ENCODE data around the gene RBMY1B. TPM values are rescaled to one million over a fixed set of nuclear protein-coding genes. Genes with fewer than 3 reads are reported as not detected.
"Not testable (repeated sequence)": the region's sequence is repeated elsewhere in the genome, so short reads cannot be mapped to it uniquely, and the experiment has no call there.

Gene RBMY1B
- not detected for polyA plus RNA-seq

DNA sequence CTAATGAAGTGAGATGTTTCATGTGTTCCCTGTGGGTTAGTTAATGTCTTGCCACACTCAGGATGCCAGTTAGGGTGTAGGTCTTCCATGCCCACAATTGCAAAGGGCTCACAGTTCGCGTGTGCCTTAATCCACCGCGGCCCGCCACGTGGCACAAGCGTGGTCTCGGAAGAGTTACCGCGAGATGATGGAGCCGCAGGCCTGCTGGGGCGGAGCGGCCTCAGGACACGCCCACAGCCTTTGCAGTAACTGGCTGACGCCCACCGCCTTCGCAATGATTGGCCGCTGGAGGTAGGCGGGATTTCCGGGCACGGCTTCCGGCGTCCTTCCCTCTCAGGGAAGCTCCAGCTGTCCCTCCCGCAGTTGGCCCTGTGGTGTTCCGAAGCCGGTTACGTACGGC lies at the start of gene RBMY1B:
Gene RBMY1B, plus strand, starts transcription at position 301 of the 400 bp plus-strand sequence. CDS start 2,013 bp downstream, outside the sequence.
- not testable (repeated sequence) for H3K4me3 ChIP-seq (ENCODE audit: low read depth in 1 of 2, low read length in 2 of 2); H3K36me3 ChIP-seq (ENCODE audit: control insufficient read depth in 2 of 2, insufficient read depth in 2 of 2, low read length in 1 of 2); H3K27ac ChIP-seq (ENCODE audit: low read depth in 2 of 2, low read length in 1 of 2); H3K27me3 ChIP-seq (ENCODE audit: control insufficient read depth in 1 of 2, insufficient read depth in 2 of 2, low read length in 2 of 2); H3K9me3 ChIP-seq (ENCODE audit: control insufficient read depth in 2 of 2, insufficient read depth in 1 of 2, low read depth in 1 of 2, low read length in 1 of 2); H3K4me1 ChIP-seq (ENCODE audit: control insufficient read depth in 2 of 2, insufficient read depth in 2 of 2, low read length in 1 of 2)
- no CpG with 5 or more reads among the region's 28 CpGs for WGBS, 2 donors

DNA sequence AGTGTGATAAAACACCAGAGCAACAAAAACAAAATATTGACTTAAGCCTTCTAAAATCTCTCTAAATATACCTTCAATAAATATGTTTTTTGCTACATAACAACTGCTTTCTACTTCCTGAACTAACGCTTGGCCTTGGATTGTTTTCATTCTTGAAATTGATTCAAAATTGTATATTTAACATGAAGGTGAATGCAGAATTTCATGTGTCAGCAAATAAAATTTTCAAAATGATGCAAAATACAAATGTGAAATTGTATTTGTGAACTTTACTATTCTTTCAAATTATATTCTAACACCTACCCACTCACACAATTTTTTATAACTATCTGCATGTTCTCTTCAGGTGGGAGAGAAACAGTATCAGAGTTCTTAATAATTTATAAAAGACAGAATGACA lies 48.2 kb upstream of the RBMY1B start:
- not testable (repeated sequence) for H3K27ac ChIP-seq (ENCODE audit: low read depth in 2 of 2, low read length in 1 of 2); H3K27me3 ChIP-seq (ENCODE audit: control insufficient read depth in 1 of 2, insufficient read depth in 2 of 2, low read length in 2 of 2); H3K36me3 ChIP-seq (ENCODE audit: control insufficient read depth in 2 of 2, insufficient read depth in 2 of 2, low read length in 1 of 2); H3K4me3 ChIP-seq (ENCODE audit: low read depth in 1 of 2, low read length in 2 of 2); H3K4me1 ChIP-seq (ENCODE audit: control insufficient read depth in 2 of 2, insufficient read depth in 2 of 2, low read length in 1 of 2); H3K9me3 ChIP-seq (ENCODE audit: control insufficient read depth in 2 of 2, insufficient read depth in 1 of 2, low read depth in 1 of 2, low read length in 1 of 2)
- WGBS, 2 donors = 88 to 91% methylated on average over 1 of the region's 1 CpG

DNA sequence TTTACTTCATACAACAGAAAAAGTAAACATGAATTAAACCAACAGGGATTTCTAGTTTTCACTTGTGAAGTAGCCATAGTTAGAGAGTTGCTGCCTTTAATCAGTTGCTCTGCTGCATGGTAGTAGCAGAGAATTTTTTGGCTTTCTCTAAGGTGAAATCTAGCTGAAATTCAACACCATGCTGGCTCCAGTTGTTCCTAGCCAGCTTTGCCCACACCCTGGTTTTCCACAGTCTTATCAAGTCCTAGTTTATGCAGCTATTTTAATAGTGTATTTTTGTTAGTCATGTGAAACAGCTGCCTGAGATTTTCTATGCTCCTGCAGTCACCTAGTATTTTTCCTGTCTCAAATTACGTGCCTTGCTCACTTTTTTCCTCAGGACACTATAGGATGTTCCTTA lies 28.2 kb upstream of the RBMY1B start:
- no peaks in the 10 kb centered on the region for H3K9me3 ChIP-seq (ENCODE audit: control insufficient read depth in 2 of 2, insufficient read depth in 1 of 2, low read depth in 1 of 2, low read length in 1 of 2)
- 22 to 33% methylated on average over 1 of the region's 1 CpG for WGBS, 2 donors
- H3K27ac ChIP-seq (ENCODE audit: low read depth in 2 of 2, low read length in 1 of 2) = no peak overlapping the region
- H3K27me3 ChIP-seq (ENCODE audit: control insufficient read depth in 1 of 2, insufficient read depth in 2 of 2, low read length in 2 of 2) = no peaks in the 10 kb centered on the region
- H3K4me1 ChIP-seq (ENCODE audit: control insufficient read depth in 2 of 2, insufficient read depth in 2 of 2, low read length in 1 of 2) = no peaks in the 10 kb centered on the region
- H3K4me3 ChIP-seq (ENCODE audit: low read depth in 1 of 2, low read length in 2 of 2) = no peak overlapping the region
- no peaks in the 10 kb centered on the region for H3K36me3 ChIP-seq (ENCODE audit: control insufficient read depth in 2 of 2, insufficient read depth in 2 of 2, low read length in 1 of 2)

DNA sequence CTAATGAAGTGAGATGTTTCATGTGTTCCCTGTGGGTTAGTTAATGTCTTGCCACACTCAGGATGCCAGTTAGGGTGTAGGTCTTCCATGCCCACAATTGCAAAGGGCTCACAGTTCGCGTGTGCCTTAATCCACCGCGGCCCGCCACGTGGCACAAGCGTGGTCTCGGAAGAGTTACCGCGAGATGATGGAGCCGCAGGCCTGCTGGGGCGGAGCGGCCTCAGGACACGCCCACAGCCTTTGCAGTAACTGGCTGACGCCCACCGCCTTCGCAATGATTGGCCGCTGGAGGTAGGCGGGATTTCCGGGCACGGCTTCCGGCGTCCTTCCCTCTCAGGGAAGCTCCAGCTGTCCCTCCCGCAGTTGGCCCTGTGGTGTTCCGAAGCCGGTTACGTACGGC lies 23.4 kb downstream of the RBMY1B start, which contains the start of gene RBMY1A1:
Gene RBMY1A1, plus strand, starts transcription at position 301 of the 400 bp plus-strand sequence. CDS start 2,013 bp downstream, outside the sequence.
- not testable (repeated sequence) for H3K36me3 ChIP-seq (ENCODE audit: control insufficient read depth in 2 of 2, insufficient read depth in 2 of 2, low read length in 1 of 2); H3K27me3 ChIP-seq (ENCODE audit: control insufficient read depth in 1 of 2, insufficient read depth in 2 of 2, low read length in 2 of 2); H3K4me1 ChIP-seq (ENCODE audit: control insufficient read depth in 2 of 2, insufficient read depth in 2 of 2, low read length in 1 of 2); H3K4me3 ChIP-seq (ENCODE audit: low read depth in 1 of 2, low read length in 2 of 2); H3K27ac ChIP-seq (ENCODE audit: low read depth in 2 of 2, low read length in 1 of 2); H3K9me3 ChIP-seq (ENCODE audit: control insufficient read depth in 2 of 2, insufficient read depth in 1 of 2, low read depth in 1 of 2, low read length in 1 of 2)
- no CpG with 5 or more reads among the region's 28 CpGs for WGBS, 2 donors

DNA sequence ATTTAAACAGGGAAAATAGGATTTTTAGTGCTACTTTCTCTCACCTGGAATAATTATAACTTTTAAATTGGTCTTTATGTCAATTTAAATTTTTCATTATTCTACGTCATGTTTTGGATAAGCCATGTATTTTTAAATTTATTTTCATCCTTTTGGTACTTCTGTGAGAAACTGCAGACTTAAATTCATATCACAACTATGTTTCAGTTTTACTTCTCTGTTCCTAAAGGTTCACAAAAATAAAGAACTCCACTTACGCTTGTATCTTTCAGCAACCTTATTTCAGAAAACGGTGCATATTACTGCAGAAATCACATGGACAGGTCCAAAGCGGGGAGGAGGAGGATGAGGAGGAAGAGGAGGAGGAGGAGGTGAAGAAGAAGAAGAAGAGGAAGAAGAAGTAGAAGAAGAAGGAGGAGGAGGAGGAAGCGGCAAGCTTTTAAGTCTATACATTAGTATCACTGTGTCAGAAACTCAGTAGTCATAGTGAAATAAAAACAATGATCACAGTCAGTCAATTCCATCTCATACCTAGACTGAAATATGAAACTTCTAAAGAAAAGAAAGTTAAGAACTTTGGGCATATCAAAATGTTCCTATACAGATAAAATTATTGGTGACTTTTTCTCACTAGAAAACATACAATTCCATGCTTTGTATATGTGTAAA lies 48.3 kb downstream of the RBMY1B start:
- H3K27ac ChIP-seq (ENCODE audit: low read depth in 2 of 2, low read length in 1 of 2); H3K36me3 ChIP-seq (ENCODE audit: control insufficient read depth in 2 of 2, insufficient read depth in 2 of 2, low read length in 1 of 2); H3K27me3 ChIP-seq (ENCODE audit: control insufficient read depth in 1 of 2, insufficient read depth in 2 of 2, low read length in 2 of 2); H3K4me1 ChIP-seq (ENCODE audit: control insufficient read depth in 2 of 2, insufficient read depth in 2 of 2, low read length in 1 of 2); H3K9me3 ChIP-seq (ENCODE audit: control insufficient read depth in 2 of 2, insufficient read depth in 1 of 2, low read depth in 1 of 2, low read length in 1 of 2); H3K4me3 ChIP-seq (ENCODE audit: low read depth in 1 of 2, low read length in 2 of 2): not testable (repeated sequence)
- no CpG with 5 or more reads among the region's 5 CpGs for WGBS, 2 donors

Other genes starting within 250 kb of the RBMY1B start
- not detected for gene RBMY1A1, start 23.5 kb downstream of the RBMY1B start, polyA plus RNA-seq

Measured in esophagus (tissue), 2 donors.